ENCODE measurements around the gene ADD2.

DNA sequence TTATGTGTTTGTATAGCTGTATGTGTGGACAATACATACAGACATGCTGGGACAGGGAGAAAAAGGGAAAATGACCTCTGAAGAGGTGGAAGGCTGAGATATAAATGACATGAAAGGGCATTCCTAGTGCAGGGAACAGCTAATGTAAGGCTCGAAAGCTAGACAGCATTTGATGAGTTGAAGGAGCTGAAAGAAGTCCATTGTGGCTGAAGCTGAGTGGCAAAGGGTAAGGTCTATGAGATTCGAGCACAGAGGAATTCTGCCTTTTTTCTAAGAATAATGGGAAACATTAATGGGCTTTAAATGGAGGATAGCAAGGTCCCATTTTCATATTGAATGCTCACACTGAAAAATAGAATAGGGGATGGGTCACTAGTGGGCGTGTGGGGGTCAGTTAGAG is 23.6 kb downstream of the ADD2 start:
- TF ChIP-seq, protein P1, sequence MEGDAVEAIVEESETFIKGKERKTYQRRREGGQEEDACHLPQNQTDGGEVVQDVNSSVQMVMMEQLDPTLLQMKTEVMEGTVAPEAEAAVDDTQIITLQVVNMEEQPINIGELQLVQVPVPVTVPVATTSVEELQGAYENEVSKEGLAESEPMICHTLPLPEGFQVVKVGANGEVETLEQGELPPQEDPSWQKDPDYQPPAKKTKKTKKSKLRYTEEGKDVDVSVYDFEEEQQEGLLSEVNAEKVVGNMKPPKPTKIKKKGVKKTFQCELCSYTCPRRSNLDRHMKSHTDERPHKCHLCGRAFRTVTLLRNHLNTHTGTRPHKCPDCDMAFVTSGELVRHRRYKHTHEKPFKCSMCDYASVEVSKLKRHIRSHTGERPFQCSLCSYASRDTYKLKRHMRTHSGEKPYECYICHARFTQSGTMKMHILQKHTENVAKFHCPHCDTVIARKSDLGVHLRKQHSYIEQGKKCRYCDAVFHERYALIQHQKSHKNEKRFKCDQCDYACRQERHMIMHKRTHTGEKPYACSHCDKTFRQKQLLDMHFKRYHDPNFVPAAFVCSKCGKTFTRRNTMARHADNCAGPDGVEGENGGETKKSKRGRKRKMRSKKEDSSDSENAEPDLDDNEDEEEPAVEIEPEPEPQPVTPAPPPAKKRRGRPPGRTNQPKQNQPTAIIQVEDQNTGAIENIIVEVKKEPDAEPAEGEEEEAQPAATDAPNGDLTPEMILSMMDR (conservative IDR thresholded peaks at IDR 0.05): no peak
- TF ChIP-seq EZH2 (IDR thresholded peaks at IDR 0.05; ENCODE audit: low read depth): no peak

All from PC-9 (cell line).